WTC11 (cell line): Measurements from ENCODE around the gene FLNA. TPM values are rescaled to one million over a fixed set of nuclear protein-coding genes. Genes with fewer than 3 reads are reported as not detected.

ENCODE experiments used
- ATAC-seq: fragments of 200-7000 bp; cut with Tn5 transposase; 2 replicates; pipeline ENCODE4 v1.10.0; 2021; ENCODE audit warnings: mild to moderate bottlenecking, moderate library complexity
- CTCF ChIA-PET: fragments of 300-600 bp; sonication (Branson Sonifier 250); formaldehyde crosslinking; loops from one replicate; lab custom pipeline; 2021; ENCODE audit warnings: antibody characterized with exemption; lab: Charles Lee
- POLR2A ChIA-PET: fragments of 350-600 bp; sonication (Branson Sonifier 250); formaldehyde crosslinking; loops from one replicate; lab custom pipeline; 2021; ENCODE audit warnings: antibody characterized with exemption; lab: Charles Lee
- DNase-seq: peaks from one replicate; pipeline ENCODE4 v3.0.0; 2021; ENCODE audit warnings: low spot score
- H3K27ac Mint-ChIP-seq: 2 replicates; pipeline ENCODE4 v1.8.0; 2021; ENCODE audit warnings: mixed read lengths
- H3K27me3 Mint-ChIP-seq: 2 replicates; pipeline ENCODE4 v1.8.0; 2021; ENCODE audit warnings: low read depth, mild to moderate bottlenecking, moderate library complexity, mixed read lengths
- H3K36me3 Mint-ChIP-seq: 2 replicates; pipeline ENCODE4 v1.8.0; 2021; ENCODE audit warnings: mixed read lengths
- H3K4me1 Mint-ChIP-seq: 2 replicates; pipeline ENCODE4 v1.8.0; 2022; ENCODE audit warnings: mixed read lengths
- H3K4me3 Mint-ChIP-seq: 2 replicates; pipeline ENCODE4 v1.8.0; 2021; ENCODE audit warnings: mild to moderate bottlenecking, moderate library complexity, mixed read lengths
- H3K9me3 Mint-ChIP-seq: 2 replicates; pipeline ENCODE4 v1.8.0; 2021; ENCODE audit warnings: mixed read lengths
- ARID4B ChIP-seq: sonication (generic); formaldehyde crosslinking; IDR thresholded peaks from 2 replicates; pipeline ENCODE4 v1.8.0; 2023; ENCODE audit warnings: missing genetic modification reagents, mild to moderate bottlenecking, borderline replicate concordance
- ATF1 ChIP-seq: sonication (generic); formaldehyde crosslinking; IDR thresholded peaks from 2 replicates; pipeline ENCODE4 v1.8.1; 2023; ENCODE audit warnings: mild to moderate bottlenecking, moderate library complexity, missing genetic modification reagents
- ATF6 ChIP-seq: sonication (generic); formaldehyde crosslinking; IDR thresholded peaks from 2 replicates; pipeline ENCODE4 v1.8.1; 2023; ENCODE audit warnings: mild to moderate bottlenecking, missing genetic modification reagents
- CREB1 ChIP-seq: sonication (generic); formaldehyde crosslinking; IDR thresholded peaks from 2 replicates; pipeline ENCODE4 v1.8.0; 2023; ENCODE audit warnings: mild to moderate bottlenecking, missing genetic modification reagents
- E2F4 ChIP-seq: sonication (generic); formaldehyde crosslinking; IDR thresholded peaks from 2 replicates; pipeline ENCODE4 v1.8.1; 2022; ENCODE audit warnings: low read depth, mild to moderate bottlenecking, moderate library complexity, missing genetic modification reagents, borderline replicate concordance
- EMX1 ChIP-seq: fragments of 250-450 bp; sonication (Bioruptor Pico); IDR thresholded peaks from 2 replicates; pipeline ENCODE4 v1.8.0; 2021; ENCODE audit warnings: mild to moderate bottlenecking
- FOXK1 ChIP-seq: sonication (generic); formaldehyde crosslinking; IDR thresholded peaks from 2 replicates; pipeline ENCODE4 v1.8.0; 2022; ENCODE audit warnings: mild to moderate bottlenecking, moderate library complexity, missing genetic modification reagents
- FOXP4 ChIP-seq: sonication (generic); formaldehyde crosslinking; IDR thresholded peaks from 2 replicates; pipeline ENCODE4 v1.8.0; 2022; ENCODE audit warnings: mild to moderate bottlenecking, missing genetic modification reagents
- GTF2I ChIP-seq: fragments of 250-450 bp; sonication (Bioruptor Pico); conservative IDR thresholded peaks from 2 replicates; pipeline ENCODE4 v1.4.0; 2021; ENCODE audit warnings: mild to moderate bottlenecking
- IRF2 ChIP-seq: sonication (generic); formaldehyde crosslinking; IDR thresholded peaks from 2 replicates; pipeline ENCODE4 v1.8.0; 2022; ENCODE audit warnings: low read depth, missing genetic modification reagents, borderline replicate concordance
- MAX ChIP-seq: sonication (generic); formaldehyde crosslinking; IDR thresholded peaks from 2 replicates; pipeline ENCODE4 v1.8.0; 2022; ENCODE audit warnings: mild to moderate bottlenecking, missing genetic modification reagents
- MYBL2 ChIP-seq: sonication (generic); formaldehyde crosslinking; IDR thresholded peaks from 2 replicates; pipeline ENCODE4 v1.8.1; 2023; ENCODE audit warnings: mild to moderate bottlenecking, moderate library complexity, missing genetic modification reagents
- NR1H2 ChIP-seq: sonication (generic); formaldehyde crosslinking; IDR thresholded peaks from 2 replicates; pipeline ENCODE4 v1.9.0; 2021; ENCODE audit warnings: mild to moderate bottlenecking, moderate library complexity, missing genetic modification reagents
- PRRX2 ChIP-seq: fragments of 250-450 bp; sonication (Bioruptor Pico); IDR thresholded peaks from 2 replicates; pipeline ENCODE4 v1.8.0; 2021; ENCODE audit warnings: mild to moderate bottlenecking
- SMAD3 ChIP-seq: sonication (generic); formaldehyde crosslinking; IDR thresholded peaks from 2 replicates; pipeline ENCODE4 v1.8.0; 2022; ENCODE audit warnings: missing genetic modification reagents, mild to moderate bottlenecking, borderline replicate concordance
- ZBTB21 ChIP-seq: sonication (generic); formaldehyde crosslinking; IDR thresholded peaks from 2 replicates; pipeline ENCODE4 v1.8.1; 2023; ENCODE audit warnings: mild to moderate bottlenecking, missing genetic modification reagents, borderline replicate concordance
- ZNF121 ChIP-seq: sonication (generic); formaldehyde crosslinking; IDR thresholded peaks from 2 replicates; pipeline ENCODE4 v1.8.0; 2023; ENCODE audit warnings: missing genetic modification reagents
- ZNF232 ChIP-seq: sonication (generic); formaldehyde crosslinking; IDR thresholded peaks from 2 replicates; pipeline ENCODE4 v1.8.0; 2022; ENCODE audit warnings: mild to moderate bottlenecking, missing genetic modification reagents
- ZNF281 ChIP-seq: sonication (generic); formaldehyde crosslinking; IDR thresholded peaks from 2 replicates; pipeline ENCODE4 v1.8.0; 2023; ENCODE audit warnings: mild to moderate bottlenecking, missing genetic modification reagents
- ZNF671 ChIP-seq: fragments of 250-450 bp; sonication (Bioruptor Pico); IDR thresholded peaks from 2 replicates; pipeline ENCODE4 v1.8.0; 2021; ENCODE audit warnings: mild to moderate bottlenecking
- total RNA-seq: library from RNA; stranded (reverse); gene quantifications from 3 replicates; pipeline ENCODE4 v1.2.3, GENCODE V29; 2021

FLNA gene
- total RNA-seq, 1 experiment from 2014 or later: 1,017 TPM

- TF ChIP-seq FOXP4 (no peak), GTF2I (CRISPR knock-in tag) (no peak), PRRX2 (no peak), SMAD3 (CRISPR knock-in tag) (no peak), E2F4 (CRISPR knock-in tag) (no peak), NR1H2 (CRISPR knock-in tag) (no peak), ATF1 (CRISPR knock-in tag) (no peak), CREB1 (CRISPR knock-in tag) (no peak), IRF2 (CRISPR knock-in tag) (no peak)
Observed at GRCh38 chrX:154349979-154350378, 24.5 kb downstream of the FLNA start (continued).

GRCh38 chrX:154349359-154349935 is 25.0 kb downstream of the FLNA start:
- no peak overlapping the region for H3K4me3 Mint-ChIP-seq
- no peaks in the 10 kb centered on the region for H3K9me3 Mint-ChIP-seq
- no peaks in the 10 kb centered on the region for H3K27me3 Mint-ChIP-seq
- no peak for DNase-seq
- no peak overlapping the region for H3K27ac Mint-ChIP-seq
- ATAC-seq: no peak
- H3K36me3 Mint-ChIP-seq: peaks cover 18% of the 10 kb centered on the region
- ChIA-PET CTCF (interaction anchor here (1.0 kb wide), 1 partner anchor 24 kb away, joined by 3 read pairs; no protein-coding TSS in a partner anchor), POLR2A (interaction anchor here (0.6 to 1.4 kb wide), 3 partner anchors 9 to 20 kb away, joined by 3 to 5 read pairs (median 3); no protein-coding TSS in a partner anchor)
- peaks cover 5% of the 10 kb centered on the region; the same call in 1 of the 2 replicates for H3K4me1 Mint-ChIP-seq
- TF ChIP-seq ZNF121 (CRISPR knock-in tag): no peak
- no peak for TF ChIP-seq E2F4 (CRISPR knock-in tag)
- no peak for TF ChIP-seq ZBTB21 (CRISPR knock-in tag)
- no peak for TF ChIP-seq FOXK1
- no peak for TF ChIP-seq SMAD3 (CRISPR knock-in tag)
- no peak for TF ChIP-seq ZNF232 (CRISPR knock-in tag)
- no peak for TF ChIP-seq EMX1 (CRISPR knock-in tag)
- TF ChIP-seq ZNF281: no peak
- no peak for TF ChIP-seq ZNF671 (CRISPR knock-in tag)
- TF ChIP-seq ATF6: no peak
- TF ChIP-seq MYBL2: no peak
- TF ChIP-seq FOXP4: no peak
- TF ChIP-seq MAX: no peak
- no peak for TF ChIP-seq ARID4B (CRISPR knock-in tag)
